T-helper 2 cell treated with Interferon-gamma antibody and Interleukin-4, amounts not matched to agents 100 ng/mL and 5 ng/mL, for 36 hours (primary cell): ENCODE results near the gene CYP2S1. TPM values are rescaled to one million over a fixed set of nuclear protein-coding genes. Genes with fewer than 3 reads are reported as not detected.

ENCODE experiments used
- total RNA-seq: library from RNA; stranded (reverse); gene quantifications from 2 replicates; pipeline ENCODE4 v1.2.3, GENCODE V29; 2022

Gene CYP2S1
- total RNA-seq, 1 donor from 2014 or later = 0.23 TPM

Other genes with a start within 250 kb of the CYP2S1 start
- gene CYP2B6, start 201.9 kb upstream of the CYP2S1 start, total RNA-seq = not detected in 2 replicates
- not detected in 2 replicates for gene CYP2A13, start 104.8 kb upstream of the CYP2S1 start, total RNA-seq
- gene CYP2F1, start 78.8 kb upstream of the CYP2S1 start, total RNA-seq = not detected in 2 replicates
- gene AXL, start 26.0 kb downstream of the CYP2S1 start, total RNA-seq = not detected in 2 replicates
- gene HNRNPUL1, start 71.2 kb downstream of the CYP2S1 start, total RNA-seq = 331 and 349 TPM in 2 replicates
- gene CCDC97, start 117.0 kb downstream of the CYP2S1 start, total RNA-seq = 51.7 and 55.9 TPM in 2 replicates
- gene TGFB1, start 160.7 kb downstream of the CYP2S1 start, total RNA-seq = 179 and 181 TPM in 2 replicates
- 11.5 TPM in 2 replicates for gene B9D2, start 170.9 kb downstream of the CYP2S1 start, total RNA-seq
- 4.4 and 5.6 TPM in 2 replicates for gene TMEM91, start 183.3 kb downstream of the CYP2S1 start, total RNA-seq
- 32.3 and 37.7 TPM in 2 replicates for gene EXOSC5, start 204.1 kb downstream of the CYP2S1 start, total RNA-seq
- 16.8 and 19.5 TPM in 2 replicates for gene BCKDHA, start 204.6 kb downstream of the CYP2S1 start, total RNA-seq
- 2.4 and 2.8 TPM in 2 replicates for gene B3GNT8, start 234.2 kb downstream of the CYP2S1 start, total RNA-seq
- 44.5 and 48.9 TPM in 2 replicates for gene DMAC2, start 246.7 kb downstream of the CYP2S1 start, total RNA-seq
- gene ERICH4, start 249.9 kb downstream of the CYP2S1 start, total RNA-seq = not detected in 2 replicates